ENCODE data around the gene STK11.

Gene STK11

GRCh38 chr19:1226522-1227303, 21.1 kb downstream of the STK11 start:
- DNase-seq = no peak

- no peak for DNase-seq
Observed at GRCh38 chr19:1227304-1228054, 21.9 kb downstream of the STK11 start.

GRCh38 chr19:1228161-1228957, 22.8 kb downstream of the STK11 start:
- no peak for DNase-seq

GRCh38 chr19:1229056-1229923, 23.7 kb downstream of the STK11 start:
- DNase-seq = no peak

GRCh38 chr19:1229924-1230782, 24.6 kb downstream of the STK11 start:
- no peak for DNase-seq

- DNase-seq = no peak
Observed at GRCh38 chr19:1230783-1231489, 25.4 kb downstream of the STK11 start.

GRCh38 chr19:1231729-1232637, 26.4 kb downstream of the STK11 start:
- DNase-seq = no peak

DNA sequence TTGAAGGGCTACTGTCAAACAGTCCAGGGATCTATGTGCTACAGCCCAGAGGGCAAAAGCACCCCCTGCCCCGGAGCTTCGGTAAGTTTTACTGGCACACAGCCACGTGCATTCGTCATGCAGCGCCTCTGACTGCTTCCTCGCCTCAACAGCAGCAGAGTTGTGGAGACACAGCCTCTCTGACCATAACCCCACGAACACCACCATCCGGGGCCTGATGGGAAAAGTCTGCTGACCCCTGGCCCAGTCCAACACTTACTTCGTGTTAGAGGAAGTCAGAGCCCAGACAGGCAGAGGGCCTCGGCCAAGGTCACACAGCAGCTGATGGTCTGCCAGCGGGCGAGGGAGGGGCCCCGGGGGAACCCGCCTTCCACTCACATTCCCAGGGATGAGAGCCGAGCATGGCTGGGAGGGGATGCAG, 27.1 kb downstream of the STK11 start:
- DNase-seq = no peak

- DNase-seq = no peak
Observed at GRCh38 chr19:1233115-1233667, 27.6 kb downstream of the STK11 start.

DNA sequence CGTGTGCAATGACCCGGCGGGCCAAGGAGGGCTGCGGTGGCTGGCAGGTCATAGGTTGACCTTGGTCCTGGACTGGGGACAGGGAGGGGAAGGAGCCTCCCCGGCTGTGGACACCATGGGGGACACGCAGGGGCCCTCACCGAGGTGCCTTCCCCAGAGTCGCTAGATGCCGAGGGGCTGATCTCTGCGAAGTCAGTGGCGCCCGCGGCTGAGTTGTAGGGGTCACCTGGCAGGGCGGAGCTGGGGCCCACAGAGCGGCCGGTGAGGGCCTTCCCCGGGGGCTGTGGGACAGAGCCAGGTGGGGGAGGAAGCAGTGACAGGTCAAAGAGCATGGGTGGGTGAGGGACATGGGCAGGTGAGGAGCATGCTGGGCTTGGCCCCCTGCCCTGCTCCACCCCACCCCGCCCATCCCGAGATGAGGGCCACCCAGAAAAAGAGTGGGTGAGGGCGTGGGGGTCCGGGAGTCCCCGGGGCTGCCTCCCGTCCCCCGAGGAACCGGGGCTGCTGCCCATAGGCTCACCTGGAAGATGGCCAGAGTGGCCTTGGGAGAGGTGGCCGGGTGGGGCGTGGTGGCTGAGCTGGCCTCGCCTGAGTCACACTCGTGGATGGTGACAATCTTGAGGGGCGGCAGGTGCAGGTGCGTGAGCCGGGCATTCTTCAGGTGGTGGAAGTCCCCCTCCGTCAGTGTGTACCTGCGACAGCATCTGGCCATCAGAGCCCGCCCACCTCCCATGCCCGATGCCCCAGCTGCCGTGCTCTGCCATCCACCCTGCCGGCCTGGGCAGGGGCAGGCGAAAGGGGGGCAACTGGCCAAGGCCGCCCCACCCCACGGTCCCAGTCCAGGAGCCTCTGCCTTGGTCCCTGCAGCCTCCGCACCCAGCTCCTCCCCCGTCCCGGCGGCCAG, 28.7 kb downstream of the STK11 start:
- no peak for DNase-seq

DNA sequence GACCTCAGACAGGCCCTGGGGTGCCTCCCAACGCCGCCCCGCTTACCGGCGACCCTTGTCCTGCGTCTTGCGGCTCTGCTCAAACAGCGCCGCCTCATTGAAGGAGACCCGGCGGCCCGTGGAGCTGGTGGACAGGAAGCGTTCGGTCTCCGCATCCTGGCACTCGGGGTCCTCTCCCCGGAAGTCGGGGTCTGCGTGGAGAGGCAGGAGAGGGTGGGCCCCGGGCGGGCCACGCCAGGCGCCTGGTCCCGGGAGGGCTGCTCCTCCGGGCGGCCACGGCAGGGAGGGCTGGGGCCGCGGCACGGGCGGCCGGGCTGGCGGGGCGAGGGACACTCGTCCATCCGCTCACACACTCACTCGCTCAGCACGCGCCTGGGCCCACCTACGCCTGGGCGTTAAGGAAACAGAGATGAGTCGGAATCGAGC, 29.4 kb downstream of the STK11 start:
- DNase-seq = no peak

- no peak for DNase-seq
Observed at GRCh38 chr19:1235625-1236538, 30.3 kb downstream of the STK11 start.

DNA sequence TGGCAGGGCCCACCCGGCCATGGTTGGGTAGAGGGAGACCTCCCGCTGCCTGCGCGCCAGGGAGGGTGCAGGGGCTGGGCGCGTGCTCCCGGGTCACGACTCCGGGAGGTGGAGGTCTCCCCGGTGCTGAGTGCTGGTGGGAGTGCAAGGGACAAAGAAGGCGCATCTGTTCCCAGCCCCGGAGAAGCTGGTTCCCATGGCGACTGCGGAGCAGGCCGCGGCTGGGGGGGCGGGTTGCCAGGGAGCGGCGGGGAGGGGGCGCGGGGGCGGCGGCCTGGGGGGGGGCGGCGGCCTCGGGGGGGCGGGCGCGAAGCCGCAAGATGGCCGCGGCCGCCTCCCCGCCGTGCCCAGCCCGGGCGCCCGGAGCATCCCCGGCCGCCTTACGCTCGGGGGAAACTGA, 31.0 kb downstream of the STK11 start:
- no peak for DNase-seq

DNA sequence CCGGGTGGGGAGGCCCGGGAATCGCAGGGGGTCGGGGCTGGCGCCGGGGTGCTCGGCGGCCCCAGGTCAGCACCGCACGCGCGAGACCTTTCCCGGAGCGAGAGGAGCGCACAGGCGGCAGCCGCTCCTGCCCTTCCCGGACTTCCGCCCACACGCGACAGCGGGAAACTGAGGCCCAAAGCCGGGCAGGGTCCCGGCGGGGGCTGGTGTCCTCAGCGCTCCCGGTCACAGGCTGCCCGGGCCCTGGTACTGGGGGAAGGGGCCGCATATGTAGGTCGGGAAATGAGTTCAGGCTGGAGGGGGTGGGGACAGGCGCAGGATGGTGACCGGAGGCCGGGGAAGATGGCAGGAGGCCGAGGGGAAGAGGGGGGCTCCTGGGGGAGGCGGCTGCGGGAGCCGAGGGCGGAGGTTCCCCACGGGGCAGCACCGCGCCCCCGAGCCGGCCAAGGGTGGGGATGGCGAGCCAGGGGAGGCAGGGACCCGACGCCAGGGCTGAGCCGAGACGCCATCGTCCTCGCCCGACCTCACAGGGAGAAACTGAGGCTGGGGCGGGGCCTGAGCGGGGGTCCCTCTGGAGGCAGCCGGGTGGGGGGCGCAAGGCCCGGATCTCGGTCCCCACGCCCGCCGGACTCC, 31.6 kb downstream of the STK11 start:
- no peak for DNase-seq

GRCh38 chr19:1237754-1238368, 32.3 kb downstream of the STK11 start, which contains the start of gene CBARP:
Gene CBARP, minus strand, starts transcription at chr19:1238005. Its CDS starts 1,905 bp downstream, at chr19:1236100.
- DNase-seq = no peak

Measured in KG1 (cell line).